H1 (cell line): ENCODE measurements around the gene ENTPD8.

ENCODE experiments used
- BCL11A ChIP-seq, 2 experiments: IDR thresholded peaks; one replicate each; pipeline ENCODE4 v1.6.1; 2011; ENCODE audit warnings: low read depth in 2 of 2, low read length in 2 of 2, mild to moderate bottlenecking in 2 of 2
- CTCF ChIP-seq, 3 experiments: IDR thresholded peaks; 1 replicate in 2 of 3; 2 replicates in 1 of 3; pipeline versions ENCODE4 v1.5.1 to v1.6.1; 2011; ENCODE audit warnings: low read length in 3 of 3, mild to moderate bottlenecking in 3 of 3, inconsistent platforms in 2 of 3, low read depth in 1 of 3, moderate library complexity in 1 of 3; ENCODE audit not compliant: insufficient read depth in 1 of 3; ENCODE audit errors: control extremely low read depth in 1 of 3
- MAFK ChIP-seq: IDR thresholded peaks from 2 replicates; pipeline ENCODE4 v1.6.1; 2012; ENCODE audit warnings: low read depth, mild to moderate bottlenecking, improper control_type of control experiment, low read length
- RFX5 ChIP-seq: IDR thresholded peaks from 2 replicates; pipeline ENCODE4 v1.6.1; 2011; ENCODE audit warnings: low read depth, low read length, improper control_type of control experiment, borderline replicate concordance
- USF2 ChIP-seq: IDR thresholded peaks from 2 replicates; pipeline ENCODE4 v1.6.1; 2011; ENCODE audit warnings: low read length, improper control_type of control experiment

GRCh38 chr9:137465000-137465719 is 24.0 kb upstream of the ENTPD8 start:
- no peak for TF ChIP-seq CTCF (IDR thresholded peaks at IDR 0.05; ENCODE audit: control extremely low read depth in 1 of 3, insufficient read depth in 1 of 3, low read depth in 1 of 3, low read length in 3 of 3)
- TF ChIP-seq RFX5, result no peak
- no peak for TF ChIP-seq BCL11A (IDR thresholded peaks at IDR 0.05; ENCODE audit: low read depth in 2 of 2, low read length in 2 of 2)
- TF ChIP-seq MAFK, result no peak
- no peak for TF ChIP-seq USF2
